Activated CD4-positive, alpha-beta T cell treated with anti-CD3 and anti-CD28 coated beads, Interleukin-2, Interleukin-4, amounts not matched to agents 100 ng/mL and 50 ng/mL, durations not matched to agents 16 hours and 8 hours (primary cell): ENCODE measurements around the gene CDADC1.
"Not testable (repeated sequence)": the region's sequence is repeated elsewhere in the genome, so short reads cannot be mapped to it uniquely, and the experiment has no call there.

ENCODE experiments used
- DNase-seq: peaks from one replicate; pipeline ENCODE4 v3.0.0-alpha.2; 2020; ENCODE audit warnings: low spot score

Gene CDADC1

GRCh38 chr13:49238621-49239020, 9.1 kb upstream of the CDADC1 start:
- DNase-seq: no peak

- DNase-seq: peak; percentile 50
Measured at GRCh38 chr13:49240017-49240416, 7.7 kb upstream of the CDADC1 start.

GRCh38 chr13:49241296-49241695, 6.4 kb upstream of the CDADC1 start:
- DNase-seq: no peak

GRCh38 chr13:49245101-49245500, 2.6 kb upstream of the CDADC1 start:
- no peak for DNase-seq

GRCh38 chr13:49246850-49247642, 679 bp upstream of the CDADC1 start:
- DNase-seq: no peak

GRCh38 chr13:49248622-49249002, 887 bp downstream of the CDADC1 start:
- no peak for DNase-seq

GRCh38 chr13:49251326-49251725, 3.6 kb downstream of the CDADC1 start:
- DNase-seq: no peak

- DNase-seq: no peak
Measured at GRCh38 chr13:49253310-49253709, 5.6 kb downstream of the CDADC1 start.

GRCh38 chr13:49254007-49254406, 6.3 kb downstream of the CDADC1 start:
- no peak for DNase-seq

GRCh38 chr13:49256841-49257240, 9.1 kb downstream of the CDADC1 start:
- no peak for DNase-seq

- peak; percentile 12 for DNase-seq
Measured at GRCh38 chr13:49258089-49258796, 10.5 kb downstream of the CDADC1 start.

GRCh38 chr13:49259586-49259985, 11.9 kb downstream of the CDADC1 start:
- no peak for DNase-seq

GRCh38 chr13:49262634-49263033, 14.9 kb downstream of the CDADC1 start:
- no peak for DNase-seq

GRCh38 chr13:49265822-49266221, 18.1 kb downstream of the CDADC1 start:
- DNase-seq: no peak

- DNase-seq: no peak
Measured at GRCh38 chr13:49271264-49271663, 23.5 kb downstream of the CDADC1 start.

- DNase-seq: no peak
Measured at GRCh38 chr13:49272296-49272695, 24.6 kb downstream of the CDADC1 start.

GRCh38 chr13:49278211-49278610, 30.5 kb downstream of the CDADC1 start:
- no peak for DNase-seq

- no peak for DNase-seq
Measured at GRCh38 chr13:49279112-49279511, 31.4 kb downstream of the CDADC1 start.

GRCh38 chr13:49279885-49280284, 32.2 kb downstream of the CDADC1 start:
- DNase-seq: no peak

GRCh38 chr13:49287995-49288394, 40.3 kb downstream of the CDADC1 start:
- no peak for DNase-seq

- no peak for DNase-seq
Measured at GRCh38 chr13:49288458-49288857, 40.7 kb downstream of the CDADC1 start.

GRCh38 chr13:49292742-49293486, 45.2 kb downstream of the CDADC1 start:
- peak; percentile 12 for DNase-seq

- not testable (repeated sequence) for DNase-seq
Measured at GRCh38 chr13:49294723-49295122, 47.0 kb downstream of the CDADC1 start.
